ENCODE data around the gene HCK.

Gene HCK

DNA sequence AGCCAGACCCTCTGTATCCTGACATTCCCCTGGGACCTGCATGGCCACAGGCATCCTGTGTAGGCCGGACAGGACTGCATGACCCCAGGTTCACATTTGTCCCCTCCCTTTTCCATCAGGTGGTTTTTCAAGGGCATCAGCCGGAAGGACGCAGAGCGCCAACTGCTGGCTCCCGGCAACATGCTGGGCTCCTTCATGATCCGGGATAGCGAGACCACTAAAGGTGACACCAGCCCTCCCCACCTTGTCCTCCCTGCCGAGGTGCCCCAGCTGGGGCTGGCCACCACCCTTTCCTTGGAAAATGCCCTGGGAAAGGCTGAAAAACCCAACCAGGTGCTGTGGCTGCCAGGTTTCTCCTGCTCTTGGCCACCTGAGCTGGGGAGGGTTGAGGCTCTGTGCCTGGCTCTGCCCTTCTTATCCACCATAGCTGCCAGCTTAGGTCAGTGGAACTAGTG lies 27.6 kb downstream of the HCK start:
- H3K27ac ChIP-seq (ENCODE audit: low read depth, low read length), result no peak overlapping the region

DNA sequence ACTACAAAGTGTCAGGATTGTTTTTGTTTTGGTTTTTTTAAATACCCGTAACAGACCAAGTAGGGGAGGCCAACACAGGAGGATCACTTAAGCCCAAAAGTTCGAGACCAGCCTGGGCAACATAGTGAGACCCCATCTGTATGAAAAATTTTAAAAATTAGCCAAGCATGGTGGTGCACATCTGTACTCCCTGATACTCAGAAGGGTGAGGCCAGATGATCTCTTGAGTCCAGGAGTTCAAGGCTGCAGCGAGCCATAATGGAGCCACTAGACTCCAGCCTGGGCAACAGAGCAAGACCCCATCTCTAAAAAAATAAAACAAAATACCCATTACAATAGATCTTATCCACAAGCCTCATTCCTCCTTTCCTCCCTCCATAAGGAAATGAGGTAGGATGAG lies 28.7 kb downstream of the HCK start:
- Histone ChIP-seq H3K27me3 (ENCODE audit: insufficient read depth, low read length) (no peaks in the 10 kb centered on the region), H3K4me2 (ENCODE audit: low read length) (no peak overlapping the region), H3K4me1 (ENCODE audit: control insufficient read depth in 1 of 2, insufficient read depth in 2 of 2, low read length in 2 of 2) (no peaks in the 10 kb centered on the region), H2AFZ (ENCODE audit: insufficient read depth, low read length, poor library complexity) (no peak overlapping the region), H3K23ac (ENCODE audit: low read length) (no peak overlapping the region), H2BK5ac (ENCODE audit: low read depth, low read length, poor library complexity) (no peak overlapping the region), H4K12ac (ENCODE audit: low read depth, low read length) (no peak overlapping the region), H4K8ac (ENCODE audit: low read depth, low read length) (no peak overlapping the region), H3K79me1 (ENCODE audit: low read length) (no peaks in the 10 kb centered on the region), H2AK5ac (ENCODE audit: low read length) (no peak overlapping the region), H3K4me3 (ENCODE audit: low read depth, low read length) (no peak overlapping the region), H3K14ac (ENCODE audit: low read length) (no peak overlapping the region), H3K9me3 (ENCODE audit: insufficient read depth, low read depth, low read length) (peaks cover 1% of the 10 kb centered on the region), H3K27ac (ENCODE audit: low read depth, low read length) (no peak overlapping the region), H3K79me2 (ENCODE audit: control insufficient read depth, insufficient read depth, low read length, poor library complexity) (no peaks in the 10 kb centered on the region), H4K91ac (ENCODE audit: low read depth, low read length) (no peak overlapping the region), H3K36me3 (ENCODE audit: control insufficient read depth in 1 of 2, insufficient read depth in 2 of 2, low read length in 2 of 2) (no peaks in the 10 kb centered on the region), H2BK120ac (ENCODE audit: insufficient read depth, low read length, poor library complexity) (no peak overlapping the region), H3K9ac (ENCODE audit: low read length) (no peak overlapping the region), H2BK12ac (ENCODE audit: low read length) (no peak overlapping the region), H3K18ac (ENCODE audit: low read length) (no peak overlapping the region), H3K4ac (ENCODE audit: low read depth, low read length) (no peak overlapping the region)
- no CpG with 5 or more reads among the region's 3 CpGs for WGBS (ENCODE audit: extremely low coverage, insufficient coverage, insufficient read length)
- DNase-seq, result no peak

More for the DNA sequence above, 27.6 kb downstream of the HCK start:
- H2BK5ac ChIP-seq (ENCODE audit: low read depth, low read length, poor library complexity), result no peak overlapping the region
- no peak overlapping the region for H3K9ac ChIP-seq (ENCODE audit: low read length)
- no peak overlapping the region for H2BK120ac ChIP-seq (ENCODE audit: insufficient read depth, low read length, poor library complexity)
- H3K4me1 ChIP-seq (ENCODE audit: control insufficient read depth in 1 of 2, insufficient read depth in 2 of 2, low read length in 2 of 2), result no peaks in the 10 kb centered on the region
- no peaks in the 10 kb centered on the region for H3K79me2 ChIP-seq (ENCODE audit: control insufficient read depth, insufficient read depth, low read length, poor library complexity)
- H3K18ac ChIP-seq (ENCODE audit: low read length), result no peak overlapping the region
- H3K36me3 ChIP-seq (ENCODE audit: control insufficient read depth in 1 of 2, insufficient read depth in 2 of 2, low read length in 2 of 2), result no peaks in the 10 kb centered on the region
- H3K14ac ChIP-seq (ENCODE audit: low read length), result no peak overlapping the region
- no peak overlapping the region for H2BK12ac ChIP-seq (ENCODE audit: low read length)
- no peak overlapping the region for H2AK5ac ChIP-seq (ENCODE audit: low read length)
- no peak overlapping the region for H3K4me3 ChIP-seq (ENCODE audit: low read depth, low read length)
- no peak overlapping the region for H3K4me2 ChIP-seq (ENCODE audit: low read length)
- H3K4ac ChIP-seq (ENCODE audit: low read depth, low read length), result no peak overlapping the region
- H2AFZ ChIP-seq (ENCODE audit: insufficient read depth, low read length, poor library complexity), result no peak overlapping the region
- no CpG with 5 or more reads among the region's 8 CpGs for WGBS (ENCODE audit: extremely low coverage, insufficient coverage, insufficient read length)
- H3K79me1 ChIP-seq (ENCODE audit: low read length), result no peaks in the 10 kb centered on the region
- no peaks in the 10 kb centered on the region for H3K27me3 ChIP-seq (ENCODE audit: insufficient read depth, low read length)
- H4K8ac ChIP-seq (ENCODE audit: low read depth, low read length), result no peak overlapping the region
- no peak for DNase-seq
- H4K12ac ChIP-seq (ENCODE audit: low read depth, low read length), result no peak overlapping the region
- H4K91ac ChIP-seq (ENCODE audit: low read depth, low read length), result no peak overlapping the region
- no peak overlapping the region for H3K23ac ChIP-seq (ENCODE audit: low read length)
- H3K9me3 ChIP-seq (ENCODE audit: insufficient read depth, low read depth, low read length), result peaks cover 1% of the 10 kb centered on the region

DNA sequence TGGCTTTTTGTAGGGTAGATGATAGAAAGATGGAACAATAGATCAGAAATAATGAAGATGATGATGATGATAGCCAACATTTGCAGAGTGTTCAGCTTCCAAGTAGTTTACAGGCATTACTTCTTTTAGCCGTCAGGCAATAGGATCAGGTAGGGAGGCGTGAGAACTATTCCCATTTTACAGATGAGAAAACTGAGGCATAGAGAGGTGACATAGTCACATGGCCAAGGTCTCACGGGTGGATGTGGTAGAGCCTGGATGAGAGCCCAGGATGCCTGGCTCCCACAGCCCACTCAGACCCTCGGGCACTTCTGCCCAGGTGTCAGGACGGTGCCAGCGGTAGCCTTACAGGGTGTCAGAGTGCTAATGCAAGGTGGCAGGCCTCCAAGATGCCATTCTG lies 31.4 kb downstream of the HCK start:
- H4K91ac ChIP-seq (ENCODE audit: low read depth, low read length), result no peak overlapping the region
- no peak overlapping the region for H2BK5ac ChIP-seq (ENCODE audit: low read depth, low read length, poor library complexity)
- no peak overlapping the region for H3K4me2 ChIP-seq (ENCODE audit: low read length)
- no peak overlapping the region for H4K8ac ChIP-seq (ENCODE audit: low read depth, low read length)
- no peaks in the 10 kb centered on the region for H3K9me3 ChIP-seq (ENCODE audit: insufficient read depth, low read depth, low read length)
- no peak overlapping the region for H3K14ac ChIP-seq (ENCODE audit: low read length)
- H3K18ac ChIP-seq (ENCODE audit: low read length), result no peak overlapping the region
- H2BK120ac ChIP-seq (ENCODE audit: insufficient read depth, low read length, poor library complexity), result no peak overlapping the region
- no peak overlapping the region for H3K4me3 ChIP-seq (ENCODE audit: low read depth, low read length)
- no peak for DNase-seq
- H3K79me2 ChIP-seq (ENCODE audit: control insufficient read depth, insufficient read depth, low read length, poor library complexity), result no peaks in the 10 kb centered on the region
- H3K79me1 ChIP-seq (ENCODE audit: low read length), result no peaks in the 10 kb centered on the region
- H3K27ac ChIP-seq (ENCODE audit: low read depth, low read length), result no peak overlapping the region
- H3K4ac ChIP-seq (ENCODE audit: low read depth, low read length), result no peak overlapping the region
- WGBS (ENCODE audit: extremely low coverage, insufficient coverage, insufficient read length), result no CpG with 5 or more reads among the region's 6 CpGs
- no peak overlapping the region for H3K23ac ChIP-seq (ENCODE audit: low read length)
- no peak overlapping the region for H2AFZ ChIP-seq (ENCODE audit: insufficient read depth, low read length, poor library complexity)
- no peak overlapping the region for H4K12ac ChIP-seq (ENCODE audit: low read depth, low read length)
- no peaks in the 10 kb centered on the region for H3K36me3 ChIP-seq (ENCODE audit: control insufficient read depth in 1 of 2, insufficient read depth in 2 of 2, low read length in 2 of 2)
- no peak overlapping the region for H2AK5ac ChIP-seq (ENCODE audit: low read length)
- no peak overlapping the region for H3K9ac ChIP-seq (ENCODE audit: low read length)
- H2BK12ac ChIP-seq (ENCODE audit: low read length), result no peak overlapping the region
- H3K4me1 ChIP-seq (ENCODE audit: control insufficient read depth in 1 of 2, insufficient read depth in 2 of 2, low read length in 2 of 2), result no peaks in the 10 kb centered on the region
- H3K27me3 ChIP-seq (ENCODE audit: insufficient read depth, low read length), result no peaks in the 10 kb centered on the region

DNA sequence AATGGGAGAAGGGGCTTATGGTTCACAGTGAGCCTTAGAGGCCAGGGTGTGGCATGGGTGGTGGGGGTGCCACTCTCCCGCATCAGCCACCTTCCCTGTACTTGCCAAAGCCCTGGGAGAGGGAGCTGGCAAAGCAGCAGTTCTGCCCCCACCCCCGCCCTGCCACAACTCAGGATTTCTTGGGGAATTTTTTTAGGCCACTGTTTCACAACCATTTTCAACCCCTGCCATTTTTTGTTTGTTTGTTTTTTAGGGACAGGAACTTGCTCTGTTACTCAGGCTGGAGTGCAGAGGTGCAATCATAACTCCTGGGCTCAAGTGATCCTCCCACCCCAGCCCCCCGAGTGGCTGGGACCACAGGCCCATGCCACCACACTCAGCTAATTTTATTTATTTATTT lies 35.0 kb downstream of the HCK start:
- Histone ChIP-seq H3K4me3 (ENCODE audit: low read depth, low read length) (no peak overlapping the region), H3K4me1 (ENCODE audit: control insufficient read depth in 1 of 2, insufficient read depth in 2 of 2, low read length in 2 of 2) (no peaks in the 10 kb centered on the region), H3K18ac (ENCODE audit: low read length) (no peak overlapping the region), H2BK12ac (ENCODE audit: low read length) (no peak overlapping the region), H3K23ac (ENCODE audit: low read length) (no peak overlapping the region), H3K27me3 (ENCODE audit: insufficient read depth, low read length) (no peaks in the 10 kb centered on the region), H2BK5ac (ENCODE audit: low read depth, low read length, poor library complexity) (no peak overlapping the region), H3K14ac (ENCODE audit: low read length) (no peak overlapping the region), H2BK120ac (ENCODE audit: insufficient read depth, low read length, poor library complexity) (no peak overlapping the region), H2AK5ac (ENCODE audit: low read length) (no peak overlapping the region), H3K79me2 (ENCODE audit: control insufficient read depth, insufficient read depth, low read length, poor library complexity) (no peaks in the 10 kb centered on the region), H3K36me3 (ENCODE audit: control insufficient read depth in 1 of 2, insufficient read depth in 2 of 2, low read length in 2 of 2) (no peaks in the 10 kb centered on the region), H3K79me1 (ENCODE audit: low read length) (no peaks in the 10 kb centered on the region), H3K9ac (ENCODE audit: low read length) (no peak overlapping the region), H3K4ac (ENCODE audit: low read depth, low read length) (no peak overlapping the region), H3K27ac (ENCODE audit: low read depth, low read length) (no peak overlapping the region), H4K12ac (ENCODE audit: low read depth, low read length) (no peak overlapping the region), H3K9me3 (ENCODE audit: insufficient read depth, low read depth, low read length) (no peaks in the 10 kb centered on the region), H4K8ac (ENCODE audit: low read depth, low read length) (no peak overlapping the region), H4K91ac (ENCODE audit: low read depth, low read length) (no peak overlapping the region), H3K4me2 (ENCODE audit: low read length) (no peak overlapping the region), H2AFZ (ENCODE audit: insufficient read depth, low read length, poor library complexity) (no peak overlapping the region)
- no CpG with 5 or more reads among the region's 3 CpGs for WGBS (ENCODE audit: extremely low coverage, insufficient coverage, insufficient read length)
- DNase-seq, result no peak

All from trophoblast cell (in vitro differentiated cells and primary cell).